ENCODE data around the gene OR51Q1.

Gene OR51Q1

GRCh38 chr11:5460983-5461621 is 39.2 kb downstream of the OR51Q1 start:
- POLR2A ChIA-PET = no interaction called here
- CTCF ChIA-PET = no interaction called here
- TF ChIP-seq FOXA1 (IDR thresholded peaks at IDR 0.05) = no peak
- TF ChIP-seq SUZ12 (IDR thresholded peaks at IDR 0.05) = no peak
- TF ChIP-seq PKNOX1 (IDR thresholded peaks at IDR 0.05) = no peak
- TF ChIP-seq BHLHE40 (IDR thresholded peaks at IDR 0.05; ENCODE audit: borderline replicate concordance) = no peak
- no peak for TF ChIP-seq ARNT (IDR thresholded peaks at IDR 0.05)
- TF ChIP-seq HDGF (IDR thresholded peaks at IDR 0.05; ENCODE audit: borderline replicate concordance) = no peak
- no peak for TF ChIP-seq FOXK2 (IDR thresholded peaks at IDR 0.05)
- no peak for TF ChIP-seq ELF4 (IDR thresholded peaks at IDR 0.05)
- TF ChIP-seq TARDBP (IDR thresholded peaks at IDR 0.05) = no peak
- no peak for TF ChIP-seq SP1 (IDR thresholded peaks at IDR 0.05)
- no peak for DNase-seq (ENCODE audit: extremely low spot score)

- TF ChIP-seq PKNOX1 (IDR thresholded peaks at IDR 0.05) = no peak
- TF ChIP-seq NFRKB (IDR thresholded peaks at IDR 0.05) = no peak
- no peak for TF ChIP-seq HDGF (IDR thresholded peaks at IDR 0.05; ENCODE audit: borderline replicate concordance)
- no peak for TF ChIP-seq FOXM1 (IDR thresholded peaks at IDR 0.05; ENCODE audit: borderline replicate concordance)
- no peak for TF ChIP-seq LEF1 (IDR thresholded peaks at IDR 0.05; ENCODE audit: borderline replicate concordance)
- TF ChIP-seq ZNF384 (IDR thresholded peaks at IDR 0.05) = no peak
- TF ChIP-seq CTBP1 (IDR thresholded peaks at IDR 0.05; ENCODE audit: borderline replicate concordance) = no peak
- no peak for TF ChIP-seq L3MBTL2 (conservative IDR thresholded peaks at IDR 0.05)
- TF ChIP-seq ELF4 (IDR thresholded peaks at IDR 0.05) = no peak
Measured at GRCh38 chr11:5467527-5467926, 45.6 kb downstream of the OR51Q1 start.

More at GRCh38 chr11:5467527-5467926, 45.6 kb downstream of the OR51Q1 start:
- ChIA-PET POLR2A (no interaction called here), CTCF (no interaction called here)
- DNase-seq (ENCODE audit: extremely low spot score) = no peak

Measured in HEK293T (cell line).